Effector memory CD8-positive, alpha-beta T cell (primary cell): ENCODE data around the gene SLC5A3.

ENCODE experiments used
- ATAC-seq: fragments of 150-1000 bp; cut with Tn5 transposase; replicated peaks from 2 replicates; pipeline ENCODE4 v1.10.0; 2021; ENCODE audit warnings: mild to moderate bottlenecking, moderate library complexity
- DNase-seq, 3 experiments: peaks; one replicate each; pipeline ENCODE4 v3.0.0; 2021
- H3K27ac Mint-ChIP-seq, 2 donors: one replicate each; pipeline ENCODE4 v1.8.0; 2022; ENCODE audit warnings: mild to moderate bottlenecking in 2 of 2, mixed read lengths in 2 of 2, moderate library complexity in 2 of 2
- H3K27me3 Mint-ChIP-seq, 2 donors: one replicate each; pipeline ENCODE4 v1.8.0; 2022; ENCODE audit warnings: mixed read lengths in 2 of 2
- H3K36me3 Mint-ChIP-seq: one replicate; pipeline ENCODE4 v1.8.0; 2022; ENCODE audit warnings: mild to moderate bottlenecking, moderate library complexity, mixed read lengths; ENCODE audit not compliant: insufficient read depth
- H3K4me1 Mint-ChIP-seq, 2 donors: one replicate each; pipeline ENCODE4 v1.8.0; 2022; ENCODE audit warnings: low read depth in 2 of 2, mixed read lengths in 2 of 2
- H3K4me3 Mint-ChIP-seq, 2 donors: one replicate each; pipeline ENCODE4 v1.8.0; 2022; ENCODE audit warnings: mild to moderate bottlenecking in 2 of 2, mixed read lengths in 2 of 2, moderate library complexity in 2 of 2
- H3K9me3 Mint-ChIP-seq, 2 donors: one replicate each; pipeline ENCODE4 v1.8.0; 2022; ENCODE audit warnings: mixed read lengths in 2 of 2

Gene SLC5A3

DNA sequence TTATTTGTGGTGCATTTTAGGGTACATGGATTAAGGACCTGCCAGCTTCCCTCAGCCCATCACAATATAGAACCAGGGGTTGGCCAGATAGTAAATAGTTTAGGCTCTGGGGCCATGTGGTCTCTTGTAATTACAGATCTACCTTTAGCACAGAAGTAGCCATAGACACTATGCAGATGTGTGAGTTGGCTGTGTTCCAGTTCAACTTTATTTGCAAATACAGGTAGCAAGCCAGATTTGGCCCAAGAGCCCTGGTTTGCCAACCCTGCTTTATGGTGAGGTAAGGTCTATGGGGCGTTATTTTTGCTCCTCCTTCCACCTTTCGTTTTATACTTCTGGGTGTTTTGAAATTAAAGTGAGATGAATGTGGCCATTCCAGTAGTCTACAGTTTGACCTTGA lies 48.7 kb downstream of the SLC5A3 start:
- Mint-ChIP-seq H3K36me3 (peaks cover 12% of the 10 kb centered on the region), H3K27ac (no peak overlapping the region), H3K4me1 (peaks cover 28 to 65% of the 10 kb centered on the region in 2 donors), H3K27me3 (no peaks in the 10 kb centered on the region), H3K9me3 (no peaks in the 10 kb centered on the region), H3K4me3 (no peak overlapping the region)
- ATAC-seq (no peak), DNase-seq (no peak)
